Measurements from ENCODE around the gene KAT6B. TPM values are rescaled to one million over a fixed set of nuclear protein-coding genes. Genes with fewer than 3 reads are reported as not detected.

Gene KAT6B
- total and polyA plus RNA-seq, 4 donors = 8.5 to 47.5 (median 21.4) TPM

GRCh38 chr10:75079436-75080083 is 253.2 kb downstream of the KAT6B start:
- Histone ChIP-seq H3K9me3 (ENCODE audit: control insufficient read depth, low read length) (peaks cover 3% of the 10 kb centered on the region), H3K27ac (ENCODE audit: low read depth in 1 of 2, low read length in 2 of 2) (no peak overlapping the region), H3K4me1 (ENCODE audit: control insufficient read depth in 1 of 2, insufficient read depth in 2 of 2, low read length in 2 of 2) (no peaks in the 10 kb centered on the region), H3K36me3 (ENCODE audit: control insufficient read depth in 1 of 2, insufficient read depth in 2 of 2, low read length in 1 of 2) (no peaks in the 10 kb centered on the region), H3K27me3 (ENCODE audit: control insufficient read depth in 1 of 2, insufficient read depth in 2 of 2, low read length in 1 of 2) (no peaks in the 10 kb centered on the region), H3K4me3 (ENCODE audit: low read length in 2 of 2) (no peak overlapping the region)
- ATAC-seq (ENCODE audit: low FRiP score) = no peak
- WGBS, 2 donors = 63 to 66% methylated on average over 9 of the region's 9 CpGs
- intact Hi-C loops (cut with DNase I) = no loop called here
- DNase-seq = no peak

DNA sequence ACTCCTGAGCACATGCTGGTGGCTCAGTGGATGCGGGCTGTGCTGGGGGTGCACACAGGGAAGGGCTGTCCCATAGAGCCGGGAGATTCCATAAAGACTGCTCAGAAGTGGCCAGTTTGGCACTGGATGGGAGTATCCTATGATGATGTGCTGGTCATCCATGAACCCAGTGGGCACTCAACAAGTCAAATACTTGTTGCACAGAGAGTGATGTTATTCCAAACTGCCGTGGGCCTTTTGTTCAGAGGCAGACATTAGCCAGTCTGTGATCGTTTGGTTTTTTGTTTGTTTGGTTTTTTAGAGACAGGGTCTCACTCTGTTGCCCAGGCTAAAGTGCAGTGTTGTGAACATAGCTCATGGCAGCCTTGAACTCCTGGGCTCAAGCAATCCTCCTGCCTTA is 254.2 kb downstream of the KAT6B start:
- Histone ChIP-seq H3K4me3 (ENCODE audit: low read length in 2 of 2) (no peak overlapping the region), H3K4me1 (ENCODE audit: control insufficient read depth in 1 of 2, insufficient read depth in 2 of 2, low read length in 2 of 2) (no peaks in the 10 kb centered on the region), H3K36me3 (ENCODE audit: control insufficient read depth in 1 of 2, insufficient read depth in 2 of 2, low read length in 1 of 2) (no peaks in the 10 kb centered on the region), H3K27me3 (ENCODE audit: control insufficient read depth in 1 of 2, insufficient read depth in 2 of 2, low read length in 1 of 2) (no peaks in the 10 kb centered on the region), H3K9me3 (ENCODE audit: control insufficient read depth, low read length) (peaks cover 3% of the 10 kb centered on the region), H3K27ac (ENCODE audit: low read depth in 1 of 2, low read length in 2 of 2) (no peak overlapping the region)
- ATAC-seq (ENCODE audit: low FRiP score) = no peak
- WGBS, 2 donors = 95 to 96% methylated on average over 4 of the region's 4 CpGs
- DNase-seq = no peak
- intact Hi-C loops (cut with DNase I) = no loop called here

- Histone ChIP-seq H3K4me3 (ENCODE audit: low read length in 2 of 2) (no peak overlapping the region), H3K27ac (ENCODE audit: low read depth in 1 of 2, low read length in 2 of 2) (no peak overlapping the region), H3K36me3 (ENCODE audit: control insufficient read depth in 1 of 2, insufficient read depth in 2 of 2, low read length in 1 of 2) (no peaks in the 10 kb centered on the region), H3K27me3 (ENCODE audit: control insufficient read depth in 1 of 2, insufficient read depth in 2 of 2, low read length in 1 of 2) (no peaks in the 10 kb centered on the region), H3K9me3 (ENCODE audit: control insufficient read depth, low read length) (peaks cover 3% of the 10 kb centered on the region), H3K4me1 (ENCODE audit: control insufficient read depth in 1 of 2, insufficient read depth in 2 of 2, low read length in 2 of 2) (no peaks in the 10 kb centered on the region)
- ATAC-seq (ENCODE audit: low FRiP score) (no peak), DNase-seq (no peak)
- WGBS, 2 donors = 98% methylated on average over 5 of the region's 5 CpGs
- intact Hi-C loops (cut with DNase I) = no loop called here
Observed at GRCh38 chr10:75081379-75081778, 255.0 kb downstream of the KAT6B start.

Data from aorta (tissue), 5 donors.